GM06990 (cell line): ENCODE data around the gene METRN.
A peak's percentile ranks its signal among the peaks of the same experiment; 100 is the strongest.

Experiments used
- DNase-seq: peaks from one replicate; pipeline ENCODE4 v3.0.0-alpha.2; 2011; ENCODE audit not compliant: insufficient read length; ENCODE audit errors: extremely low read depth
- H3K27me3 ChIP-seq: replicated peaks from 2 replicates; pipeline ENCODE4 v1.6.0; 2011; ENCODE audit warnings: low read length; ENCODE audit not compliant: control insufficient read depth, insufficient read depth
- H3K36me3 ChIP-seq: 2 replicates; pipeline ENCODE4 v1.5.1; 2011; ENCODE audit warnings: low read length; ENCODE audit not compliant: control insufficient read depth, insufficient read depth
- H3K4me3 ChIP-seq: replicated peaks from 2 replicates; pipeline ENCODE4 v1.5.1; 2011; ENCODE audit warnings: low read depth, mild to moderate bottlenecking, control low read depth, low read length
- CTCF ChIP-seq: IDR thresholded peaks from 2 replicates; pipeline ENCODE4 v1.5.1; 2011; ENCODE audit warnings: low read length, control low read depth, mild to moderate bottlenecking, inconsistent platforms; ENCODE audit not compliant: insufficient read depth, poor library complexity, severe bottlenecking

The METRN gene

GRCh38 chr16:761625-762513, 47.0 kb downstream of the METRN start:
- no peak for DNase-seq
- TF ChIP-seq CTCF: no peak
- Histone ChIP-seq H3K4me3 (no peak overlapping the region), H3K36me3 (no peaks in the 10 kb centered on the region), H3K27me3 (no peaks in the 10 kb centered on the region)

- no peak for TF ChIP-seq CTCF
- no peak overlapping the region for H3K4me3 ChIP-seq
- H3K36me3 ChIP-seq: no peaks in the 10 kb centered on the region
- DNase-seq: no peak
- H3K27me3 ChIP-seq: no peaks in the 10 kb centered on the region
These were observed 47.8 kb downstream of the METRN start for GRCh38 chr16:762595-763268.

- H3K4me3 ChIP-seq: no peak overlapping the region
- H3K36me3 ChIP-seq: no peaks in the 10 kb centered on the region
- no peak for DNase-seq
- no peaks in the 10 kb centered on the region for H3K27me3 ChIP-seq
- TF ChIP-seq CTCF: no peak
These were observed 48.7 kb downstream of the METRN start for GRCh38 chr16:763369-764183.

- no peaks in the 10 kb centered on the region for H3K36me3 ChIP-seq
- H3K27me3 ChIP-seq: no peaks in the 10 kb centered on the region
- no peak overlapping the region for H3K4me3 ChIP-seq
- no peak for TF ChIP-seq CTCF
- no peak for DNase-seq
These were observed 49.3 kb downstream of the METRN start for GRCh38 chr16:764184-764750.

GRCh38 chr16:764848-765487, 50.0 kb downstream of the METRN start:
- TF ChIP-seq CTCF: no peak
- DNase-seq: peak; percentile 4
- no peaks in the 10 kb centered on the region for H3K27me3 ChIP-seq
- no peak overlapping the region for H3K4me3 ChIP-seq
- no peaks in the 10 kb centered on the region for H3K36me3 ChIP-seq
